ENCODE measurements around the gene PNPLA3.
"Not testable (repeated sequence)": the region's sequence is repeated elsewhere in the genome, so short reads cannot be mapped to it uniquely, and the experiment has no call there.

Gene PNPLA3

DNA sequence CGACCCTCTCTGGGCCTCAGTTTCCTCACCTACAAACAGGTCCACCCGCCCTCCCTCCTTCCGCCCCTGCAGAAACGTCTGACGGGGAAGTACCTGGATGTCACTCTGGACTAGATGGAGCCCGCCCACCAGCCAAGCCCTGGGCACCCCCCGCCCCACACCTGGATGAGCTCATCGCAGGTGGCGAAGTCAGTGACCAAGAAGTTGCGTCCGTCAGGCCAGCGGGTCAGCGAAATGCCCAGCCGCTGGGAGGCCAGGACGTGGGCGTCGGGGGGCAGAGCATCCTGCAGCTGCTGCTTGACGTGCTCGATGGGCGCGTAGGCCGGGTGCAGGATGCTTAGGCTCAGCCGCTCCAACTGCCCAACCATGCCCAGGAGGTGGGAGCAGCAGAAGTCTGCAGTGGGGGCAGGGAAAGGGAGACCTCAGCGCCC, 32.7 kb upstream of the PNPLA3 start:
- no peak for DNase-seq

GRCh38 chr22:43891360-43892182, 32.0 kb upstream of the PNPLA3 start, which contains the start of gene PNPLA5:
PNPLA5 (minus strand) TSS chr22:43892013; CDS start chr22:43891880, 133 bp downstream.
- DNase-seq = no peak

- no peak for DNase-seq
These were observed 31.3 kb upstream of the PNPLA3 start for GRCh38 chr22:43892183-43892894.

- no peak for DNase-seq
These were observed 30.3 kb upstream of the PNPLA3 start for GRCh38 chr22:43893266-43893665.

GRCh38 chr22:43894122-43894521, 29.5 kb upstream of the PNPLA3 start:
- DNase-seq = no peak

DNA sequence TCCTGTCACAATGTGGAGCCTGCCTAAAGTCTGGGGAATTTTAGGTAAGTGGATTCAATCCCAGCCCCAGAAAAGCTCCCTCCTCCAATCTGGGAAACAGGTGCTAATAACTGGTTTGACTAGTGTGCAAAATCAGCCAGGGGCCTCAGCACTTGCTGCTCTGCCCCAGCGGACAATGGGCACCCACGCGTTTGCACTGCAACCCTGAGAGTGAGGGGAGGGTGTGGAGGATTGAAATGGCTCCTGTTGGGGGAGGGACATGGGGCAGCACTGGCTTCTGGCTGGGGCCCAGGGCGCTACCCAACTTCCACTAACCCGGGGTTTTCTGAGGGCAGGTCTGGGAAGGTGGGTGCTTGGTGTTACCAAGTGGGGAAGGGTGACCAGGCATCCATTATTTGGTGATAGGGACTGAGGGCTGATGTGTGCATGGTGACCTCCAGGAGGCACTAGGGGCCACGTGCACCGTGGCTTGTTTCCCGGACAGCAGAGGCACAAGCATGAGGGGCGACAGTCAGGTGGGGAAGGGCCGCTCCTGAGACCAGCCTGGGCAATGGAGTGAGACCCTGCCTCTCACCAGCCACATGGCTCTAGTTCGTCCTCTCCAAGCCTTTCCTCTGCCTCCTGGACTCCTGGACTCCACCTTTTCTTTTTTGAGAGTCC, 27.5 kb upstream of the PNPLA3 start:
- no peak for DNase-seq

GRCh38 chr22:43897751-43898261, 25.8 kb upstream of the PNPLA3 start:
- DNase-seq = no peak

GRCh38 chr22:43900206-43900605, 23.4 kb upstream of the PNPLA3 start:
- no peak for DNase-seq

DNA sequence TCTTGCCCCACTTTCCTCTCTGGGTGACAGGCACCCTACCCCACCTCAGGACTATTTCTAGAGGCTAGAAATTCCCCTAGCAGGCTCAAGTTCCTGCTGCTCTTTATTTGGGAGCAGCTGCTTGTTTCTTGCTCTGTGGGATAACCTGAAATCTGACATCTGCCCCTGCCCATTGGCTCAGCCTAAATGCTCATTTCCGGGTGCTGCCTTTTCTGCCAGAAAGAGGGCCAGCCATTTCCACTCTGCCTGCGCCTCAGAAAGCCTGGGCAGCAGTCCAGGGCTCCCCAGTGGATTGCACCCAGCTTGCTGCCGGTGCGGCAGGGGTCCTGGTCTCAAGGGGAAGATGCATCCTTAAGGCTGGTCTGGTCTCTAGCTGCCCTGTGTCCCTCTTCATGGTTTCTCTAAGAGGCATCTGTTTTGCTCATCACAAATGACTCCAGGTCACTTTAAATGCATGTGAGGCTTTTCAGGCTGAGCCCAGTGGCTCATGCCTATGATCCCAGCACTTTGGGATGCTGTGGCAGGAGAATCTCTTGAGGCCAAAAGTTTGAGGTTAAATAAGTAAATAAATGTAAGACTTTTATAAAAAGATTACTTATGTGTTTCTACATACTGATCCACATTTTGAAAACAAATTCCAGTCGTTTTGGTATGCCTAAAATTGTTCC, 21.5 kb upstream of the PNPLA3 start:
- no peak for DNase-seq

GRCh38 chr22:43903033-43903432, 20.6 kb upstream of the PNPLA3 start:
- not testable (repeated sequence) for DNase-seq

- not testable (repeated sequence) for DNase-seq
These were observed 19.2 kb upstream of the PNPLA3 start for GRCh38 chr22:43904412-43904811.

GRCh38 chr22:43905681-43906080, 17.9 kb upstream of the PNPLA3 start:
- DNase-seq = no peak

DNA sequence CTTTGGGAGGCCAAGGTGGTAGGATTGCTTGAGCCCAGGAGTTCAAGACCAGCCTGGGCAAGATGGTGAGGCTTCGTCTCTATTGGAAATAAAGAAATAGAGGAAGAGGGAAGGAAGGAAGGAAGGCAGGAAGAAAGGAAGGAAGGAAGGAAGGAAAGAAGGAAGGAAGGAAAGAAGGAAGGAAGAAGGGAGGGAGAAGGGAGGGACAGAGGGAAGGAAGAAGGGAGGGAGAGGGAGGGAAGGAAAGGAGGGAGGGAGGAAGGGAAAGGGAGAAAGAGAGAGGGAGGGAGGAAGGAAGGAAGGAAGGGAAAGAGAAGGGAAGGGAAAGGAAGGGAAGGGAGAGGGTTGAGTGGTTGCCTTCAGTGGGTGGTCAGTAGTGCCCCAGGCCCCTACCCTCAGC, 13.9 kb upstream of the PNPLA3 start:
- no peak for DNase-seq

- DNase-seq = no peak
These were observed 13.4 kb upstream of the PNPLA3 start for GRCh38 chr22:43910178-43910695.

GRCh38 chr22:43911351-43911750, 12.3 kb upstream of the PNPLA3 start:
- no peak for DNase-seq

DNA sequence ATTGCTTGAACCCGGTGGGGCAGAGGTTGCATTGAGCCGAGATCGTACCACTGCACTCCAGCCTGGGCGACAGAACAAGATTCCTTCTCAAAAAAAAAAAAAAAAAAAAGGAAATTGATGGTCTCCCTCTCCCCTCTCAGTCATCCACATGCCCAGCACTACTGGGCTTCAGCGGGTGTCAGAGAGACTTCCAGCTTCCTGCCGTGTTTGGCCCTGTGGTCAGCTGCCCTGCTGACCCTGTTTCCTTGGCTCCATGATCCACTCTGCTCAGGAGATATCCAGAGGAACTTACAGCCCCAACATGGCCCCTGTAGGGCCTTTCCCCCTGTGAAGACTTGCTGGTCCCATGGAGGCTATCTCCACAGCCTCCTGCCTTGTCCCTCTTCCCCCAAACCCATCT, 6.1 kb upstream of the PNPLA3 start:
- DNase-seq = no peak

GRCh38 chr22:43919106-43919973, 4.3 kb upstream of the PNPLA3 start:
- DNase-seq = no peak

DNA sequence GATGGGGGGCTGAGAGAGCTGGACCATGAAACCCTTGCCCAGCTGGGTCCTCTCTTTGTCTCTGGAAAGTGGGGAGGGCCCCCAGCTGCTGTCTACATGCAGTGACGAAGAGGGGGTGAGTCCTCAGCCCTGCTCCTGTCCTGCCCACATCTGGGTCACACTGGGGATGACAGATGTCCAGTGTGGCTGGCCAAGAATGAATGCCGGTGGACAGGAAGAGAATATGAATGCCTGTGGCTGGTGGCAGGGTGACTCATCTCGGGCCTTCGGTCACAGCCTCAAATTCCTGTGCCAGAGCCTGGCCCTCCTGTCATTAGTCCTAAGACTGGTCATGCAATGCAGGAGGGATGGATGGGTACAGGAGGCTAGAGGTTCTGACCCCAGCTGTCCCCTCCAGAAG, 2.2 kb upstream of the PNPLA3 start:
- no peak for DNase-seq

DNA sequence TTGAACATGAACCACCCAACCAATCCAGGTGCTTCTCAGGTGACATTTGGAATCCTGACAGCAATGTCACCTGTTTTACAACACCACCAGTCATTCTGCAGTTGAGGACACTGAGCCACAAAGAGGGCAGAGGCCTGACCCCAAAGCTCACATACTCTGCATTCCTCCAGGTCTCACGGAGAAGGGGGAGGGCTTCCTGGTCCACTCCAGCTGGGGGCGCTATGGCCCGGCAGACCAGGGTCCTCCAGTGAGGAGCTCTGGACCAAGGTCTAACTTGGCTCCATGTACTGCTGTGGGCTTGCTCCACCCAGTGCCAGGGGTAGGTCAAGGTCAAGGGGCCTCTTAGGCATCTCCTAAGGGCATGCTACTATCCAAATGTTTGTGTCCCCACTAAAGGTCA, 1.5 kb upstream of the PNPLA3 start:
- DNase-seq = no peak

DNA sequence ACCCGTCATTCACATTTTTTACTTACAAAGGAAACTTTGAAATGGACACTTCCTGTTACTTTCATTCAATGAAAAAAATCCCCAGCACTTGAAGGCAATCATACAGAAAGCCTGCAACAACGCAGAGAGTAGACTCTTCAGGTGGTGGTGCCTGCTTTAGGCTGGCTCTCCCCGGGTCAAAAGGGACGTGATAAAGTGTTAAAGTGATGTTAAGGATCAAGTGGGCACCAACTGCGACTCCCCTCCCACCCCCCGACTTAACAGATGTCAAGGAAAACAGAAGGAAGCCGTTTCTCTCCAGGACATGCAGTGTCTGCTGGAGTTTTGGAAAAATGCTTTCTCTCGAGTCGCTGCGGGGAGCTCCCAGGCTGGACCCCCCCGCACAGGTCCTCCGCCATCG, 414 bp upstream of the PNPLA3 start:
- DNase-seq = no peak

- DNase-seq = no peak
These were observed 1.3 kb downstream of the PNPLA3 start for GRCh38 chr22:43924877-43925276.

Measured in central memory CD4-positive, alpha-beta T cell (primary cell).